HG03097 (cell line): Measurements from ENCODE around the gene EIF3L.

Experiments used
- ATAC-seq: cut with Tn5 transposase; IDR thresholded peaks from one replicate; pipeline ENCODE4 v1.9.1; 2021; ENCODE audit not compliant: unreplicated experiment, low FRiP score

EIF3L gene

GRCh38 chr22:37925767-37926166, 76.5 kb downstream of the EIF3L start:
- ATAC-seq: no peak

- no peak for ATAC-seq
Observed at GRCh38 chr22:37926358-37926757, 77.1 kb downstream of the EIF3L start.

GRCh38 chr22:37926771-37927636, 77.8 kb downstream of the EIF3L start:
- no peak for ATAC-seq

GRCh38 chr22:37927637-37927936, 78.4 kb downstream of the EIF3L start:
- no peak for ATAC-seq

GRCh38 chr22:37929390-37929789, 80.2 kb downstream of the EIF3L start:
- no peak for ATAC-seq

GRCh38 chr22:37930270-37930951, 81.2 kb downstream of the EIF3L start:
- no peak for ATAC-seq

GRCh38 chr22:37930952-37931440, 81.8 kb downstream of the EIF3L start:
- no peak for ATAC-seq

- ATAC-seq: no peak
Observed at GRCh38 chr22:37931893-37932389, 82.7 kb downstream of the EIF3L start.

- ATAC-seq: no peak
Observed at GRCh38 chr22:37932401-37932800, 83.2 kb downstream of the EIF3L start.

GRCh38 chr22:37932821-37933578, 83.8 kb downstream of the EIF3L start:
- ATAC-seq: no peak

GRCh38 chr22:37933711-37934376, 84.6 kb downstream of the EIF3L start:
- peak; percentile 74 for ATAC-seq
